Astrocyte (in vitro differentiated cells and primary cell): ENCODE results near the gene PIK3R1. TPM values are rescaled to one million over a fixed set of nuclear protein-coding genes. Genes with fewer than 3 reads are reported as not detected.

Experiments
- DNase-seq: peaks from one replicate; pipeline ENCODE4 v3.0.0-alpha.2; 2010; ENCODE audit warnings: low read depth
- FAIRE-seq: peaks from 2 replicates; lab custom pipeline; 2011; peaks lifted over from hg19 to GRCh38; lab: Jason Lieb, UNC
- H2AFZ ChIP-seq: 2 replicates; pipeline ENCODE4 v1.6.0; 2012; ENCODE audit warnings: low read depth, low read length, inconsistent platforms
- H3K27ac ChIP-seq: 2 replicates; pipeline ENCODE4 v1.5.1; 2011; ENCODE audit warnings: low read depth, low read length, inconsistent platforms
- H3K27me3 ChIP-seq: 2 replicates; pipeline ENCODE4 v1.6.0; 2011; ENCODE audit warnings: low read length, inconsistent platforms; ENCODE audit not compliant: insufficient read depth
- H3K36me3 ChIP-seq: 2 replicates; pipeline ENCODE4 v1.5.1; 2011; ENCODE audit warnings: low read length, inconsistent platforms; ENCODE audit not compliant: insufficient read depth
- H3K4me1 ChIP-seq: 2 replicates; pipeline ENCODE4 v1.5.1; 2011; ENCODE audit warnings: low read length, inconsistent platforms; ENCODE audit not compliant: insufficient read depth
- H3K4me2 ChIP-seq: 2 replicates; pipeline ENCODE4 v1.6.0; 2012; ENCODE audit warnings: low read length, inconsistent platforms
- H3K4me3 ChIP-seq: 2 replicates; pipeline ENCODE4 v1.5.1; 2011; ENCODE audit warnings: low read depth, mild to moderate bottlenecking, low read length, inconsistent platforms; ENCODE audit not compliant: insufficient read depth
- H3K79me2 ChIP-seq: 2 replicates; pipeline ENCODE4 v1.6.0; 2012; ENCODE audit warnings: mild to moderate bottlenecking, low read length, inconsistent platforms; ENCODE audit not compliant: insufficient read depth
- H3K9ac ChIP-seq: 2 replicates; pipeline ENCODE4 v1.6.0; 2012; ENCODE audit warnings: mild to moderate bottlenecking, low read length, inconsistent platforms
- H3K9me3 ChIP-seq: 2 replicates; pipeline ENCODE4 v1.5.1; 2012; ENCODE audit warnings: low read depth, mild to moderate bottlenecking, low read length, inconsistent platforms; ENCODE audit not compliant: insufficient read depth
- H4K20me1 ChIP-seq: 2 replicates; pipeline ENCODE4 v1.6.0; 2012; ENCODE audit warnings: low read length, inconsistent platforms; ENCODE audit not compliant: insufficient read depth
- H3K27ac Mint-ChIP-seq: one replicate; pipeline ENCODE4 v1.8.0; 2021; ENCODE audit warnings: mild to moderate bottlenecking, mixed read lengths; ENCODE audit not compliant: unreplicated experiment
- H3K27me3 Mint-ChIP-seq: one replicate; pipeline ENCODE4 v1.8.0; 2021; ENCODE audit warnings: low read depth, mixed read lengths; ENCODE audit not compliant: unreplicated experiment
- H3K36me3 Mint-ChIP-seq: one replicate; pipeline ENCODE4 v1.8.0; 2021; ENCODE audit warnings: low read depth, mixed read lengths; ENCODE audit not compliant: unreplicated experiment
- H3K4me1 Mint-ChIP-seq: one replicate; pipeline ENCODE4 v1.8.0; 2021; ENCODE audit warnings: low read depth, mixed read lengths; ENCODE audit not compliant: unreplicated experiment
- H3K4me3 Mint-ChIP-seq: one replicate; pipeline ENCODE4 v1.8.0; 2021; ENCODE audit warnings: mild to moderate bottlenecking, moderate library complexity, mixed read lengths; ENCODE audit not compliant: unreplicated experiment
- H3K9me3 Mint-ChIP-seq: one replicate; pipeline ENCODE4 v1.8.0; 2021; ENCODE audit warnings: mild to moderate bottlenecking, mixed read lengths; ENCODE audit not compliant: unreplicated experiment
- CTCF ChIP-seq: IDR thresholded peaks from 2 replicates; pipeline ENCODE4 v1.5.1; 2011; ENCODE audit warnings: low read depth, mild to moderate bottlenecking, inconsistent platforms, low read length, moderate library complexity; ENCODE audit not compliant: insufficient read depth
- EZH2 ChIP-seq: IDR thresholded peaks from 2 replicates; pipeline ENCODE4 v1.6.1; 2012; ENCODE audit warnings: mild to moderate bottlenecking, low read length, inconsistent platforms; ENCODE audit not compliant: insufficient read depth
- total RNA-seq: library from RNA; stranded (reverse); gene quantifications from 2 replicates; pipeline ENCODE4 v1.2.1, GENCODE V29; 2021

PIK3R1 gene
- total RNA-seq, 1 donor from 2014 or later, result 25.7 TPM

DNA sequence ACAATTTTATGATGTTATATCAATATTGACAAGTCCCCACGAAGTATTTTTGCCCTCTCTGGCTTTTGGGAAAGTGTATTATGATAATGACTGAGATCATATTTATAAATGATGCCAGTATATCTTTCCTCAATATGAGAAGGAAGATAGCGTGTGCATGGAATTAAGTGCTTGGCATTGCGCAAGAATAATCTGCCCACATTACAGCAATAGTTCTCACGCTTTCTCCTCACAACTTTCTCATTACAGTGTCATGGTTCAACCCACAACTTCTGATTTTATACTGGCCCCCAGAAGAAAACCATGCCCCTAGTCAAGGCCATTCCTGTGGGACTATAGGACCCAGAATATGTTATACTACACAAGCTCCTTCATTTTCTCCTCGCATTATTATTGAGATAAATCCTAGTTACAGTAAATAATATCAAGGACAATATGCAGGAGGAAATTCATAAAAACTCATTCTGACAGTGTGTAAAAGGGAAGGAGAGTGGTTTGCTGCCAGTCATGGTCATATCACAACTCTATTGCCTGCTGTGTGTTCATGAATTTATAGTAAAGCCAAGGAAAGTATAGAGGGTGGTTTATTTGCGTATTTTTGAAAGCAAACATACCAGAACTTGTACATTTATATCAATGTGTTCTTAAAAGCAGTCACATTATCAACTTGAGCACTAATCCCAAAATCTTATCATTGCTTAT, 114.1 kb downstream of the PIK3R1 start:
- Histone ChIP-seq H3K4me2 (no peak overlapping the region), H2AFZ (no peak overlapping the region), H3K4me1 (peaks cover 36% of the 10 kb centered on the region), H3K9ac (no peak overlapping the region), H3K27me3 (no peaks in the 10 kb centered on the region), H3K36me3 (no peaks in the 10 kb centered on the region), H3K79me2 (no peaks in the 10 kb centered on the region), H3K27ac (no peak overlapping the region), H3K9me3 (no peaks in the 10 kb centered on the region), H3K4me3 (no peak overlapping the region), H4K20me1 (no peaks in the 10 kb centered on the region)
- TF ChIP-seq CTCF (no peak), EZH2 (no peak)
- FAIRE-seq, result no peak
- peaks cover 25% of the 10 kb centered on the region for H3K4me1 Mint-ChIP-seq
- H3K27me3 Mint-ChIP-seq, result peaks cover 10% of the 10 kb centered on the region
- no peak overlapping the region for H3K4me3 Mint-ChIP-seq
- no peak overlapping the region for H3K27ac Mint-ChIP-seq
- no peaks in the 10 kb centered on the region for H3K9me3 Mint-ChIP-seq
- H3K36me3 Mint-ChIP-seq, result no peaks in the 10 kb centered on the region
- DNase-seq, result no peak

- FAIRE-seq, result no peak
Measured at GRCh38 chr5:68330574-68330973, 115.0 kb downstream of the PIK3R1 start.

More at GRCh38 chr5:68330574-68330973, 115.0 kb downstream of the PIK3R1 start:
- no peaks in the 10 kb centered on the region for H4K20me1 ChIP-seq
- no peak overlapping the region for H3K4me3 Mint-ChIP-seq
- no peaks in the 10 kb centered on the region for H3K36me3 Mint-ChIP-seq
- H3K27me3 ChIP-seq, result no peaks in the 10 kb centered on the region
- H3K27ac ChIP-seq, result no peak overlapping the region
- no peaks in the 10 kb centered on the region for H3K79me2 ChIP-seq
- H3K27ac Mint-ChIP-seq, result no peak overlapping the region
- no peak overlapping the region for H3K4me3 ChIP-seq
- no peak for TF ChIP-seq EZH2
- TF ChIP-seq CTCF, result no peak
- peak overlapping the region; percentile 43 for H3K4me2 ChIP-seq
- peaks cover 37% of the 10 kb centered on the region for H3K4me1 ChIP-seq
- H3K9me3 Mint-ChIP-seq, result peaks cover 3% of the 10 kb centered on the region
- peaks cover 10% of the 10 kb centered on the region for H3K27me3 Mint-ChIP-seq
- peaks cover 25% of the 10 kb centered on the region for H3K4me1 Mint-ChIP-seq
- no peaks in the 10 kb centered on the region for H3K9me3 ChIP-seq
- H2AFZ ChIP-seq, result no peak overlapping the region
- DNase-seq, result peak; percentile 39
- no peaks in the 10 kb centered on the region for H3K36me3 ChIP-seq
- no peak overlapping the region for H3K9ac ChIP-seq
